Loucy (cell line): ENCODE results near the gene FCSK.

Experiments
- H2AFZ ChIP-seq: fragments of 200-600 bp; sonication (generic); 2 replicates; pipeline ENCODE4 v1.6.0; 2016; ENCODE audit warnings: antibody characterized with exemption, mild to moderate bottlenecking, low read length, moderate library complexity
- H3F3A ChIP-seq: fragments of 200-600 bp; 2 replicates; pipeline ENCODE4 v1.6.0; 2016; ENCODE audit warnings: antibody characterized with exemption, low read depth, mild to moderate bottlenecking
- H3K27me3 ChIP-seq: fragments of 200-600 bp; sonication (generic); 2 replicates; pipeline ENCODE4 v1.6.1; 2014; ENCODE audit warnings: low read length, mild to moderate bottlenecking; ENCODE audit not compliant: insufficient read depth, poor library complexity, severe bottlenecking
- H3K36me3 ChIP-seq: fragments of 200-600 bp; sonication (generic); 2 replicates; pipeline ENCODE4 v1.6.1; 2016; ENCODE audit warnings: low read length; ENCODE audit not compliant: insufficient read depth
- H3K4me1 ChIP-seq: fragments of 200-600 bp; sonication (generic); 2 replicates; pipeline ENCODE4 v1.5.1; 2014; ENCODE audit warnings: low read length, mild to moderate bottlenecking; ENCODE audit not compliant: insufficient read depth, poor library complexity, severe bottlenecking
- H3K4me2 ChIP-seq: fragments of 200-600 bp; sonication (generic); 2 replicates; pipeline ENCODE4 v1.6.0; 2014; ENCODE audit warnings: antibody characterized with exemption, low read length, low read depth, mild to moderate bottlenecking; ENCODE audit not compliant: poor library complexity, severe bottlenecking
- H3K4me3 ChIP-seq: fragments of 200-600 bp; sonication (generic); 2 replicates; pipeline ENCODE4 v1.5.1; 2014; ENCODE audit warnings: low read length, mild to moderate bottlenecking, mixed read lengths; ENCODE audit not compliant: poor library complexity, severe bottlenecking
- H3K79me2 ChIP-seq: fragments of 200-600 bp; sonication (generic); 2 replicates; pipeline ENCODE4 v1.6.1; 2014; ENCODE audit warnings: low read length; ENCODE audit not compliant: insufficient read depth
- H3K9ac ChIP-seq: fragments of 200-600 bp; sonication (generic); 2 replicates; pipeline ENCODE4 v1.6.0; 2014; ENCODE audit warnings: mild to moderate bottlenecking, low read depth, low read length, moderate library complexity; ENCODE audit not compliant: poor library complexity, severe bottlenecking
- H3K9me2 ChIP-seq: fragments of 200-600 bp; sonication (generic); replicated peaks from 2 replicates; pipeline ENCODE4 v1.6.1; 2016; ENCODE audit warnings: low read depth, low read length, mixed read lengths
- H3K9me3 ChIP-seq: fragments of 200-600 bp; sonication (generic); 2 replicates; pipeline ENCODE4 v1.6.1; 2014; ENCODE audit warnings: mild to moderate bottlenecking, antibody characterized with exemption, low read length, low read depth; ENCODE audit not compliant: insufficient read depth
- H4K20me1 ChIP-seq: fragments of 200-600 bp; sonication (generic); 2 replicates; pipeline ENCODE4 v1.6.0; 2014; ENCODE audit warnings: antibody characterized with exemption, low read length, mild to moderate bottlenecking; ENCODE audit not compliant: insufficient read depth, poor library complexity, severe bottlenecking
- EZH2phosphoT487 ChIP-seq: fragments of 200-600 bp; IDR thresholded peaks from 2 replicates; pipeline ENCODE4 v1.6.1; 2018; ENCODE audit warnings: antibody characterized with exemption, mild to moderate bottlenecking, moderate library complexity, borderline replicate concordance
- TF ChIP-seq, protein P1 (sequence below): fragments of 200-600 bp; sonication (generic); conservative IDR thresholded peaks from 2 replicates; pipeline ENCODE4 v1.5.1; 2014; ENCODE audit warnings: mild to moderate bottlenecking, antibody characterized with exemption, low read length

The FCSK gene

DNA sequence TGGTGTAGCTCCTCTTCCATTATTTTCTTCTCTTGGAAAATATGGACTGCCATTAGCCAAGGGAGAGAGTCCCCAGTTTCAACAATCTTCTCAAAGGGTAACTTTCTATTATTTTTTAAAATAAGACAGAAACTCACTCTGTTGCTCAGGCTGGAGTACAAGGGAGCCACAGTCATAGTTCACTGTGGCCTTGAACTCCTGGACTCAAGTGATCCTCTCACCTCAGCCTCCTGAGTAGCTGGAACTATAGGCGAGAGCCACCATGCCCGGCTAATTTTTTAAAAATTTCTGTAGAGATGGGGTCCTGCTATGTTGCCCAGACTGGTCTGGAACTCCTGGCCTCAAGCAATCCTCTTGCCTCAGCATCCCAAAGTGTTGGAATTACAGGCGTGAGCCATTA is 55.8 kb downstream of the FCSK start:
- H3F3A ChIP-seq: no peaks in the 10 kb centered on the region
- no peak overlapping the region for H3K9ac ChIP-seq
- H2AFZ ChIP-seq: no peak overlapping the region
- H3K9me3 ChIP-seq: no peaks in the 10 kb centered on the region
- H3K36me3 ChIP-seq: no peaks in the 10 kb centered on the region
- TF ChIP-seq, protein P1, sequence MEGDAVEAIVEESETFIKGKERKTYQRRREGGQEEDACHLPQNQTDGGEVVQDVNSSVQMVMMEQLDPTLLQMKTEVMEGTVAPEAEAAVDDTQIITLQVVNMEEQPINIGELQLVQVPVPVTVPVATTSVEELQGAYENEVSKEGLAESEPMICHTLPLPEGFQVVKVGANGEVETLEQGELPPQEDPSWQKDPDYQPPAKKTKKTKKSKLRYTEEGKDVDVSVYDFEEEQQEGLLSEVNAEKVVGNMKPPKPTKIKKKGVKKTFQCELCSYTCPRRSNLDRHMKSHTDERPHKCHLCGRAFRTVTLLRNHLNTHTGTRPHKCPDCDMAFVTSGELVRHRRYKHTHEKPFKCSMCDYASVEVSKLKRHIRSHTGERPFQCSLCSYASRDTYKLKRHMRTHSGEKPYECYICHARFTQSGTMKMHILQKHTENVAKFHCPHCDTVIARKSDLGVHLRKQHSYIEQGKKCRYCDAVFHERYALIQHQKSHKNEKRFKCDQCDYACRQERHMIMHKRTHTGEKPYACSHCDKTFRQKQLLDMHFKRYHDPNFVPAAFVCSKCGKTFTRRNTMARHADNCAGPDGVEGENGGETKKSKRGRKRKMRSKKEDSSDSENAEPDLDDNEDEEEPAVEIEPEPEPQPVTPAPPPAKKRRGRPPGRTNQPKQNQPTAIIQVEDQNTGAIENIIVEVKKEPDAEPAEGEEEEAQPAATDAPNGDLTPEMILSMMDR: no peak
- TF ChIP-seq EZH2phosphoT487: no peak
- no peak overlapping the region for H3K4me2 ChIP-seq
- no peaks in the 10 kb centered on the region for H3K27me3 ChIP-seq
- H3K79me2 ChIP-seq: no peaks in the 10 kb centered on the region
- H3K9me2 ChIP-seq: no peaks in the 10 kb centered on the region
- no peak overlapping the region for H3K4me3 ChIP-seq
- peaks cover 6% of the 10 kb centered on the region for H3K4me1 ChIP-seq
- peaks cover 4% of the 10 kb centered on the region for H4K20me1 ChIP-seq

DNA sequence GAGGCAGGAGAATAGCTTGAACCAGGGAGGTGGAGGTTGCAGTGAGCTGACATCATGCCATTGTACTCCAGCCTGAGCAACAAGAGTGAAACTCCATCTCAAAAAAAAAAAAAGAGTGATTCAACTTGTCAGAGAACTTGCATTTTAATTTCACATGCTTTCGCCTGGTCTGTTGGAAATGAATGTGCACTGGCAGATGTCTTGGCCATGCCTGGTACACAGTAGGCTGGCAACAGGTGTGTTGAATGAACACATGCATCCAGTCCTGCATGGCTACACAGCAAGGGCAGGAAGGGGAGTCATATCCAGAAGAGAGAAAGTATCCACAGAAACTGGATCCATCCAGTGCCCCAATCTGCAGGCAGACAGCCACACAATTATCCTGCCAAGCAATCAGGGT is 57.4 kb downstream of the FCSK start:
- Histone ChIP-seq H3K9me3 (no peaks in the 10 kb centered on the region), H3K4me3 (no peak overlapping the region), H3K27me3 (no peaks in the 10 kb centered on the region), H2AFZ (no peak overlapping the region), H3K36me3 (no peaks in the 10 kb centered on the region), H3F3A (no peaks in the 10 kb centered on the region), H4K20me1 (peaks cover 4% of the 10 kb centered on the region), H3K9me2 (no peaks in the 10 kb centered on the region), H3K79me2 (no peaks in the 10 kb centered on the region), H3K9ac (no peak overlapping the region), H3K4me2 (no peak overlapping the region), H3K4me1 (peaks cover 6% of the 10 kb centered on the region)
- TF ChIP-seq EZH2phosphoT487: no peak
- TF ChIP-seq, protein P1: no peak

DNA sequence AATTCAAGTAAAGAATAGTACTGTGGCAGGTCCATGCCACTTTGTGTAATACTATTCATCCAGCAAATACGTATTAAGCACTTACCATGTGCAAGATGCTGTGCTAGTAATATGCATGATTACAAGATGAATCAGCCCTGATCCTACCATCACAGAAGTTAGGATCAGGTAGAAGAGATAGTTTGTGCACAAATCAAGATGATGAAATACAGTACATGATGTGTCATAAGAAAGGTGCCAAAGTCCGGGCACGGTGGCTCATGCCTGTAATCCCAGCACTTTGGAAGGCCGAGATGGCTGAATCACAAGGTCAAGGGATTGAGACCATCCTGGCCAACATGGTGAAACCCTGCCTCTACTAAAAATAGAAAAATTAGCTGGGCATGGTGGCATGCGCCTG is 58.1 kb downstream of the FCSK start:
- H3K9ac ChIP-seq: no peak overlapping the region
- H3K4me1 ChIP-seq: peaks cover 6% of the 10 kb centered on the region
- no peak overlapping the region for H3K4me2 ChIP-seq
- H3K36me3 ChIP-seq: no peaks in the 10 kb centered on the region
- no peak for TF ChIP-seq EZH2phosphoT487
- TF ChIP-seq, protein P1: no peak
- H3K4me3 ChIP-seq: no peak overlapping the region
- H3K9me2 ChIP-seq: no peaks in the 10 kb centered on the region
- no peak overlapping the region for H2AFZ ChIP-seq
- H3K79me2 ChIP-seq: no peaks in the 10 kb centered on the region
- H4K20me1 ChIP-seq: peaks cover 4% of the 10 kb centered on the region
- no peaks in the 10 kb centered on the region for H3F3A ChIP-seq
- no peaks in the 10 kb centered on the region for H3K9me3 ChIP-seq
- H3K27me3 ChIP-seq: no peaks in the 10 kb centered on the region
